ENCODE data around the gene SATB2. TPM values are rescaled to one million over a fixed set of nuclear protein-coding genes. Genes with fewer than 3 reads are reported as not detected.

The SATB2 gene
- total RNA-seq, 1 donor from 2014 or later = 0.67 TPM

GRCh38 chr2:199341123-199341522 is 116.6 kb downstream of the SATB2 start:
- H3K27me3 Mint-ChIP-seq = no peaks in the 10 kb centered on the region
- intact Hi-C loops (cut with micrococcal nuclease) = no loop called here
- H3K9me3 Mint-ChIP-seq = no peaks in the 10 kb centered on the region
- no peak overlapping the region for H3K4me3 Mint-ChIP-seq
- ATAC-seq (ENCODE audit: low read depth) (no peak), DNase-seq (no peak)
- no peak overlapping the region for H3K27ac Mint-ChIP-seq
- H3K4me1 Mint-ChIP-seq = no peaks in the 10 kb centered on the region
- H3K36me3 Mint-ChIP-seq (ENCODE audit: low read depth) = no peaks in the 10 kb centered on the region
- ChIA-PET POLR2A (no interaction called here), CTCF (no interaction called here)
- no peak for TF ChIP-seq CTCF (IDR thresholded peaks at IDR 0.05)

GRCh38 chr2:199339891-199340605 is 117.7 kb downstream of the SATB2 start:
- CTCF ChIA-PET = no interaction called here
- ATAC-seq (ENCODE audit: low read depth) (no peak), DNase-seq (no peak)
- Mint-ChIP-seq H3K36me3 (ENCODE audit: low read depth) (no peaks in the 10 kb centered on the region), H3K27me3 (no peaks in the 10 kb centered on the region), H3K4me3 (no peak overlapping the region), H3K4me1 (no peaks in the 10 kb centered on the region), H3K27ac (no peak overlapping the region), H3K9me3 (no peaks in the 10 kb centered on the region)
- POLR2A ChIA-PET = no interaction called here
- no peak for TF ChIP-seq CTCF (IDR thresholded peaks at IDR 0.05)
- intact Hi-C loops (cut with micrococcal nuclease) = no loop called here

GRCh38 chr2:199336546-199336945 is 121.2 kb downstream of the SATB2 start:
- ChIA-PET CTCF (no interaction called here), POLR2A (no interaction called here)
- intact Hi-C loops (cut with micrococcal nuclease) = no loop called here
- DNase-seq = no peak
- H3K4me1 Mint-ChIP-seq = no peaks in the 10 kb centered on the region
- TF ChIP-seq CTCF (IDR thresholded peaks at IDR 0.05) = no peak
- no peaks in the 10 kb centered on the region for H3K27me3 Mint-ChIP-seq
- H3K36me3 Mint-ChIP-seq (ENCODE audit: low read depth) = no peaks in the 10 kb centered on the region
- no peak overlapping the region for H3K4me3 Mint-ChIP-seq
- no peaks in the 10 kb centered on the region for H3K9me3 Mint-ChIP-seq
- no peak for ATAC-seq (ENCODE audit: low read depth)
- no peak overlapping the region for H3K27ac Mint-ChIP-seq

- no peaks in the 10 kb centered on the region for H3K9me3 Mint-ChIP-seq
- H3K27me3 Mint-ChIP-seq = no peaks in the 10 kb centered on the region
- H3K4me3 Mint-ChIP-seq = no peak overlapping the region
- H3K27ac Mint-ChIP-seq = no peak overlapping the region
- intact Hi-C loops (cut with micrococcal nuclease) = no loop called here
- no peak for TF ChIP-seq CTCF (IDR thresholded peaks at IDR 0.05)
- DNase-seq (no peak), ATAC-seq (ENCODE audit: low read depth) (no peak)
- H3K36me3 Mint-ChIP-seq (ENCODE audit: low read depth) = no peaks in the 10 kb centered on the region
- ChIA-PET CTCF (no interaction called here), POLR2A (no interaction called here)
- no peaks in the 10 kb centered on the region for H3K4me1 Mint-ChIP-seq
Measured at GRCh38 chr2:199335502-199335901, 122.2 kb downstream of the SATB2 start.

- CTCF ChIA-PET = no interaction called here
- H3K27ac Mint-ChIP-seq = no peak overlapping the region
Measured at GRCh38 chr2:199329466-199329865, 128.3 kb downstream of the SATB2 start.

More at GRCh38 chr2:199329466-199329865, 128.3 kb downstream of the SATB2 start:
- POLR2A ChIA-PET = no interaction called here
- Mint-ChIP-seq H3K36me3 (ENCODE audit: low read depth) (no peaks in the 10 kb centered on the region), H3K27me3 (no peaks in the 10 kb centered on the region), H3K9me3 (no peaks in the 10 kb centered on the region), H3K4me3 (no peak overlapping the region), H3K4me1 (no peaks in the 10 kb centered on the region)
- intact Hi-C loops (cut with micrococcal nuclease) = no loop called here
- TF ChIP-seq CTCF (IDR thresholded peaks at IDR 0.05) = no peak
- ATAC-seq (ENCODE audit: low read depth) (no peak), DNase-seq (no peak)
